H9 (cell line): Measurements from ENCODE around the gene ADGRL2. TPM values are rescaled to one million over a fixed set of nuclear protein-coding genes. Genes with fewer than 3 reads are reported as not detected.

Experiments
- DNase-seq: peaks from one replicate; pipeline ENCODE4 v3.0.0-alpha.2; 2017
- H2AFZ ChIP-seq: one replicate; pipeline ENCODE4 v1.6.1; 2013; ENCODE audit warnings: mild to moderate bottlenecking, low read length, control low read depth, moderate library complexity
- H2AK5ac ChIP-seq: 2 replicates; pipeline ENCODE4 v1.6.1; 2013; ENCODE audit warnings: low read length, control low read depth, mixed read lengths; ENCODE audit not compliant: insufficient read length
- H2BK120ac ChIP-seq: one replicate; pipeline ENCODE4 v1.6.1; 2013; ENCODE audit warnings: low read depth, mild to moderate bottlenecking, low read length, control low read depth, inconsistent platforms; ENCODE audit not compliant: poor library complexity, severe bottlenecking
- H2BK12ac ChIP-seq: 2 replicates; pipeline ENCODE4 v1.6.1; 2013; ENCODE audit warnings: low read length, control low read depth, mixed read lengths, low read depth; ENCODE audit not compliant: insufficient read length
- H2BK15ac ChIP-seq: 2 replicates; pipeline ENCODE4 v1.6.1; 2013; ENCODE audit warnings: low read depth, low read length, control low read depth
- H2BK20ac ChIP-seq: one replicate; pipeline ENCODE4 v1.6.1; 2013; ENCODE audit warnings: low read depth, mild to moderate bottlenecking, low read length, control low read depth, inconsistent platforms; ENCODE audit not compliant: poor library complexity, severe bottlenecking
- H2BK5ac ChIP-seq: 2 replicates; pipeline ENCODE4 v1.6.1; 2013; ENCODE audit warnings: low read length, control low read depth, mixed read lengths; ENCODE audit not compliant: insufficient read length
- H3K14ac ChIP-seq: 2 replicates; pipeline ENCODE4 v1.6.1; 2013; ENCODE audit warnings: low read length, control low read depth; ENCODE audit not compliant: insufficient read depth
- H3K18ac ChIP-seq: 2 replicates; pipeline ENCODE4 v1.6.1; 2013; ENCODE audit warnings: low read depth, mild to moderate bottlenecking, mixed read lengths, low read length, control low read depth; ENCODE audit not compliant: insufficient read length
- H3K23ac ChIP-seq: 2 replicates; pipeline ENCODE4 v1.6.1; 2013; ENCODE audit warnings: low read length, control low read depth, mixed read lengths, low read depth; ENCODE audit not compliant: insufficient read length
- H3K23me2 ChIP-seq: 2 replicates; pipeline ENCODE4 v1.6.1; 2013; ENCODE audit warnings: low read depth, mild to moderate bottlenecking, mixed read lengths, low read length, control low read depth; ENCODE audit not compliant: insufficient read length, poor library complexity, severe bottlenecking
- H3K27ac ChIP-seq: 2 replicates; pipeline ENCODE4 v1.5.1; 2013; ENCODE audit warnings: low read length, control low read depth, mixed read lengths, low read depth; ENCODE audit not compliant: insufficient read length
- H3K27me3 ChIP-seq: 2 replicates; pipeline ENCODE4 v1.6.1; 2013; ENCODE audit warnings: low read length, control low read depth, inconsistent platforms; ENCODE audit not compliant: insufficient read depth
- H3K4ac ChIP-seq: 2 replicates; pipeline ENCODE4 v1.6.1; 2013; ENCODE audit warnings: low read depth, mild to moderate bottlenecking, control low read depth, inconsistent platforms, low read length, moderate library complexity
- H3K4me1 ChIP-seq: 2 replicates; pipeline ENCODE4 v1.6.1; 2013; ENCODE audit warnings: low read length, control low read depth, inconsistent platforms; ENCODE audit not compliant: insufficient read depth
- H3K4me2 ChIP-seq: 2 replicates; pipeline ENCODE4 v1.6.1; 2013; ENCODE audit warnings: low read length, control low read depth, mixed read lengths; ENCODE audit not compliant: insufficient read length, insufficient read depth
- H3K56ac ChIP-seq: 2 replicates; pipeline ENCODE4 v1.6.1; 2013; ENCODE audit warnings: low read depth, mild to moderate bottlenecking, mixed read lengths, low read length, control low read depth; ENCODE audit not compliant: insufficient read length
- H3K79me1 ChIP-seq: 2 replicates; pipeline ENCODE4 v1.6.1; 2013; ENCODE audit warnings: low read depth, mild to moderate bottlenecking, moderate library complexity, low read length, control low read depth, inconsistent platforms; ENCODE audit not compliant: insufficient read depth, poor library complexity, severe bottlenecking
- H3K79me2 ChIP-seq: 2 replicates; pipeline ENCODE4 v1.6.1; 2013; ENCODE audit warnings: low read length, control low read depth, inconsistent platforms; ENCODE audit not compliant: insufficient read depth
- H3K9ac ChIP-seq: 2 replicates; pipeline ENCODE4 v1.6.1; 2013; ENCODE audit warnings: low read length, control low read depth, mixed read lengths; ENCODE audit not compliant: insufficient read length; ENCODE audit errors: extremely low read depth
- H3K9me3 ChIP-seq: one replicate; pipeline ENCODE4 v1.6.1; 2013; ENCODE audit warnings: low read depth, low read length, inconsistent platforms; ENCODE audit not compliant: control insufficient read depth
- H3T11ph ChIP-seq: one replicate; pipeline ENCODE4 v1.6.1; 2013; ENCODE audit warnings: mild to moderate bottlenecking, low read length, control low read depth, inconsistent platforms
- H4K20me1 ChIP-seq: one replicate; pipeline ENCODE4 v1.6.1; 2013; ENCODE audit not compliant: control insufficient read depth, insufficient read length, insufficient read depth
- H4K5ac ChIP-seq: 2 replicates; pipeline ENCODE4 v1.6.1; 2013; ENCODE audit warnings: low read depth, mild to moderate bottlenecking, mixed read lengths, low read length, control low read depth; ENCODE audit not compliant: insufficient read length
- H4K8ac ChIP-seq: replicated peaks from 2 replicates; pipeline ENCODE4 v1.6.1; 2013; ENCODE audit warnings: low read length, control low read depth, mixed read lengths, low read depth; ENCODE audit not compliant: insufficient read length
- H4K91ac ChIP-seq: 2 replicates; pipeline ENCODE4 v1.6.1; 2013; ENCODE audit warnings: low read depth, mild to moderate bottlenecking, moderate library complexity, mixed read lengths, low read length, control low read depth; ENCODE audit not compliant: insufficient read length
- H3K27ac Mint-ChIP-seq, 3 experiments: 2 replicates in 2 of 3; 3 replicates in 1 of 3; pipeline ENCODE4 v1.8.0; 2020 to 2021; ENCODE audit warnings: mixed read lengths in 3 of 3, mild to moderate bottlenecking in 1 of 3, moderate library complexity in 1 of 3
- H3K27me3 Mint-ChIP-seq: 2 replicates; pipeline ENCODE4 v1.8.0; 2021; ENCODE audit warnings: low read depth, mild to moderate bottlenecking, moderate library complexity, mixed read lengths
- H3K36me3 Mint-ChIP-seq, 3 experiments: 2 replicates in 2 of 3; 3 replicates in 1 of 3; pipeline ENCODE4 v1.8.0; 2020 to 2021; ENCODE audit warnings: low read depth in 3 of 3, mixed read lengths in 3 of 3; ENCODE audit not compliant: insufficient read depth in 1 of 3
- H3K4me1 Mint-ChIP-seq, 2 experiments: 2 replicates each; pipeline ENCODE4 v1.8.0; 2020; ENCODE audit warnings: mixed read lengths in 2 of 2
- H3K4me3 Mint-ChIP-seq, 2 experiments: 2 replicates in 1 of 2; 3 replicates in 1 of 2; pipeline ENCODE4 v1.8.0; 2020 to 2021; ENCODE audit warnings: mild to moderate bottlenecking in 2 of 2, mixed read lengths in 2 of 2, moderate library complexity in 1 of 2
- H3K9me3 Mint-ChIP-seq, 2 experiments: 2 replicates in 1 of 2; 3 replicates in 1 of 2; pipeline ENCODE4 v1.8.0; 2020; ENCODE audit warnings: mild to moderate bottlenecking in 2 of 2, mixed read lengths in 2 of 2, moderate library complexity in 1 of 2
- WGBS: extraction: QIAGEN DNeasy Blood & Tissue Kit; methylation state at CpG from one replicate; pipeline ENCODE4 v1.1.7; 2013; ENCODE audit warnings: missing lambda C conversion rate, low lambda C conversion rate, mixed read lengths; ENCODE audit not compliant: insufficient read length; ENCODE audit errors: extremely low coverage; 5-methylcytosine and 5-hydroxymethylcytosine counted together
- total RNA-seq: library from RNA; stranded (reverse); gene quantifications from 2 replicates; pipeline ENCODE4 v1.2.1, GENCODE V29; 2021
- TF ChIP-seq, protein P1 (sequence below): fragments of 200-600 bp; sonication (generic); conservative IDR thresholded peaks from 3 replicates; pipeline ENCODE4 v1.8.0; 2021; ENCODE audit warnings: antibody characterized with exemption, mild to moderate bottlenecking

Gene ADGRL2
- total RNA-seq, 1 experiment from 2014 or later = 119 TPM

DNA sequence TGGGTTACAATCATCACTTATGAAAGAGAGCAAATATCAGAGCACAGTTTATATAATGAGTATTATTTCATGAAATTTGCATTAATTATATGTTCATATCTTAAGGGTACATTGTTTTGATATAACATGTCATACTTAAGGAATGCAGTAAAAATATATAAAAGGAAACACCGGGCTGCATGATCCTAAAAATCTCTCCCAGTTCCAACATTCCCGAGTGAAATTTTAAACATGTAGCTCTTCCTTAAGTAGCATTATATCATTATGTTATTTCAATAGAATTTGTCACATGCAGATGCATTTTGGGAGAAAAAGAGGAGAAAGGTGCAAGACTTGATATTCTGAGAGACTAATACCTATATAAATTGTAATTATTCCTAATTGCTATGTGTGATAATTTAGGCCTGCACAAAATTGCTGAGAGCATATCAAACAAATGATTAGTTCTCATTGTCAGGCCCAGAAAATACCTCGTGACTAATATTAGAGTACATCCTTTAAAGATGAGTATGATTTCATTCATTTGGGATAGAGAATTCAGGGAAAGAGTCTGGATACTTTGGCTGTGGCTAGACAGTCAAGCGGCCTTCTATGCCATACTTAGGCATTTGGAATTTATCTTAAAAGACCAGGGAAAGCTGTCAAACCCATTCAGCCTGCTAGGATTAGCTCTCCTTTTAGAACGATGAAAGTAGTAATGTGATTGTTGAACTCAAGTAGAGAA lies 86.8 kb downstream of the ADGRL2 start:
- Histone ChIP-seq H2AK5ac (no peak overlapping the region), H4K5ac (no peak overlapping the region), H2BK20ac (no peak overlapping the region), H3K14ac (no peak overlapping the region), H2BK5ac (no peak overlapping the region), H2AFZ (no peak overlapping the region), H3K9me3 (no peaks in the 10 kb centered on the region), H2BK120ac (no peak overlapping the region), H3K79me1 (no peaks in the 10 kb centered on the region), H4K20me1 (no peaks in the 10 kb centered on the region), H3K18ac (no peak overlapping the region), H3K27ac (no peak overlapping the region), H2BK15ac (no peak overlapping the region), H3K56ac (no peak overlapping the region), H3T11ph (no peak overlapping the region), H3K23me2 (no peaks in the 10 kb centered on the region), H3K27me3 (no peaks in the 10 kb centered on the region), H4K91ac (no peak overlapping the region), H3K23ac (no peak overlapping the region), H3K4me1 (no peaks in the 10 kb centered on the region; the same call in 1 of the 2 replicates), H3K4ac (no peak overlapping the region), H4K8ac (no peak overlapping the region), H3K9ac (no peak overlapping the region), H3K79me2 (no peaks in the 10 kb centered on the region; the same call in 1 of the 2 replicates), H2BK12ac (no peak overlapping the region), H3K4me2 (no peak overlapping the region)
- TF ChIP-seq, protein P1, sequence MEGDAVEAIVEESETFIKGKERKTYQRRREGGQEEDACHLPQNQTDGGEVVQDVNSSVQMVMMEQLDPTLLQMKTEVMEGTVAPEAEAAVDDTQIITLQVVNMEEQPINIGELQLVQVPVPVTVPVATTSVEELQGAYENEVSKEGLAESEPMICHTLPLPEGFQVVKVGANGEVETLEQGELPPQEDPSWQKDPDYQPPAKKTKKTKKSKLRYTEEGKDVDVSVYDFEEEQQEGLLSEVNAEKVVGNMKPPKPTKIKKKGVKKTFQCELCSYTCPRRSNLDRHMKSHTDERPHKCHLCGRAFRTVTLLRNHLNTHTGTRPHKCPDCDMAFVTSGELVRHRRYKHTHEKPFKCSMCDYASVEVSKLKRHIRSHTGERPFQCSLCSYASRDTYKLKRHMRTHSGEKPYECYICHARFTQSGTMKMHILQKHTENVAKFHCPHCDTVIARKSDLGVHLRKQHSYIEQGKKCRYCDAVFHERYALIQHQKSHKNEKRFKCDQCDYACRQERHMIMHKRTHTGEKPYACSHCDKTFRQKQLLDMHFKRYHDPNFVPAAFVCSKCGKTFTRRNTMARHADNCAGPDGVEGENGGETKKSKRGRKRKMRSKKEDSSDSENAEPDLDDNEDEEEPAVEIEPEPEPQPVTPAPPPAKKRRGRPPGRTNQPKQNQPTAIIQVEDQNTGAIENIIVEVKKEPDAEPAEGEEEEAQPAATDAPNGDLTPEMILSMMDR = no peak
- Mint-ChIP-seq H3K4me3 (no peak overlapping the region), H3K9me3 (no peaks in the 10 kb centered on the region), H3K36me3 (peaks cover 3 to 11% (median 6%) of the 10 kb centered on the region in 3 experiments; a peak in 4 of 7 replicates), H3K4me1 (peaks cover 9 to 25% of the 10 kb centered on the region in 2 experiments), H3K27me3 (no peaks in the 10 kb centered on the region), H3K27ac (peak overlapping the region in 1 of 3 experiments; percentile 85; a peak in 1 of 7 replicates)
- DNase-seq = no peak
- WGBS = no CpG with 5 or more reads among the region's 5 CpGs
